Colonic mucosa (tissue), 4 donors: ENCODE data around the gene CD69. TPM values are rescaled to one million over a fixed set of nuclear protein-coding genes. Genes with fewer than 3 reads are reported as not detected.

ENCODE experiments used
- DNase-seq: peaks from one replicate; pipeline ENCODE4 v3.0.0-alpha.2; 2020
- H3K27ac ChIP-seq: fragments of 200-600 bp; one replicate; pipeline ENCODE4 v1.8.0; 2021
- H3K27me3 ChIP-seq: fragments of 200-600 bp; one replicate; pipeline ENCODE4 v1.8.0; 2021
- H3K36me3 ChIP-seq: fragments of 200-600 bp; one replicate; pipeline ENCODE4 v1.8.0; 2021
- H3K4me1 ChIP-seq: fragments of 200-600 bp; one replicate; pipeline ENCODE4 v1.8.0; 2021; ENCODE audit warnings: mild to moderate bottlenecking
- H3K4me3 ChIP-seq: fragments of 200-600 bp; one replicate; pipeline ENCODE4 v1.8.0; 2021
- H3K9ac ChIP-seq, 2 donors: one replicate each; pipeline ENCODE4 v1.7.0; 2013; ENCODE audit warnings: control low read depth in 2 of 2, low read depth in 2 of 2, low read length in 2 of 2
- H3K9me3 ChIP-seq: fragments of 200-600 bp; one replicate; pipeline ENCODE4 v1.8.0; 2021
- CTCF ChIP-seq: fragments of 200-600 bp; IDR thresholded peaks from one replicate; pipeline ENCODE4 v1.8.0; 2022; ENCODE audit warnings: antibody characterized with exemption, mild to moderate bottlenecking
- intact Hi-C: fragments of 100-400 bp; cut with DNase I; formaldehyde crosslinking; loops from one replicate; pipeline ENCODE4 v1.14.1; 2022
- total RNA-seq, 2 donors: library from RNA; stranded (reverse); fragmentation: NEBNext Ultra II Directional in 1 of 2; extraction: Animal tissue kit (Norgen Biotek cat#: 25700) in 1 of 2; gene quantifications; one replicate each; pipeline ENCODE4 v1.2.1, GENCODE V29; 2021
- donor health status: healthy.
- donor health status: DM: no; HTN: no; CAD: no.
- donor health status: DM: no; HTN: no; CAD: no.

Gene CD69
- total RNA-seq, 2 donors from 2014 or later, result 1.4 to 3.2 TPM

- no peaks in the 10 kb centered on the region for H3K4me1 ChIP-seq
- H3K36me3 ChIP-seq, result no peaks in the 10 kb centered on the region
- no peak for DNase-seq
- no peaks in the 10 kb centered on the region for H3K9me3 ChIP-seq
- H3K4me3 ChIP-seq, result no peak overlapping the region
- no peak overlapping the region for H3K27ac ChIP-seq
- intact Hi-C loops, result loop anchor here (10.0 kb wide), 1 partner anchor 51 kb away; no protein-coding TSS in a partner anchor
- no peaks in the 10 kb centered on the region for H3K27me3 ChIP-seq
- TF ChIP-seq CTCF, result no peak
- no peak overlapping the region for H3K9ac ChIP-seq
Observed at GRCh38 chr12:9795945-9796344, 35.2 kb upstream of the CD69 start.

GRCh38 chr12:9794484-9795093, 33.9 kb upstream of the CD69 start:
- no peaks in the 10 kb centered on the region for H3K36me3 ChIP-seq

GRCh38 chr12:9793779-9794395, 33.2 kb upstream of the CD69 start:
- no peak for TF ChIP-seq CTCF
- Histone ChIP-seq H3K4me1 (no peaks in the 10 kb centered on the region), H3K36me3 (no peaks in the 10 kb centered on the region), H3K9ac (no peak overlapping the region), H3K9me3 (no peaks in the 10 kb centered on the region), H3K27me3 (no peaks in the 10 kb centered on the region), H3K4me3 (no peak overlapping the region), H3K27ac (no peak overlapping the region)
- intact Hi-C loops, result loop anchor here (10.0 kb wide), 1 partner anchor 49 kb away; no protein-coding TSS in a partner anchor
- DNase-seq, result no peak

More at GRCh38 chr12:9794484-9795093, 33.9 kb upstream of the CD69 start:
- Histone ChIP-seq H3K4me3 (no peak overlapping the region), H3K4me1 (no peaks in the 10 kb centered on the region), H3K27me3 (no peaks in the 10 kb centered on the region), H3K9ac (no peak overlapping the region), H3K9me3 (no peaks in the 10 kb centered on the region), H3K27ac (no peak overlapping the region)
- no peak for TF ChIP-seq CTCF
- intact Hi-C loops, result loop anchor here (10.0 kb wide), 1 partner anchor 50 kb away; no protein-coding TSS in a partner anchor
- no peak for DNase-seq

- no peaks in the 10 kb centered on the region for H3K36me3 ChIP-seq
- intact Hi-C loops, result loop anchor here (10.0 kb wide), 1 partner anchor 48 kb away; no protein-coding TSS in a partner anchor
- no peak for DNase-seq
- H3K27ac ChIP-seq, result no peak overlapping the region
- no peak for TF ChIP-seq CTCF
- H3K4me1 ChIP-seq, result no peaks in the 10 kb centered on the region
- no peaks in the 10 kb centered on the region for H3K9me3 ChIP-seq
- H3K4me3 ChIP-seq, result no peak overlapping the region
- H3K9ac ChIP-seq, result no peak overlapping the region
- no peaks in the 10 kb centered on the region for H3K27me3 ChIP-seq
Observed at GRCh38 chr12:9792961-9793617, 32.4 kb upstream of the CD69 start.

- intact Hi-C loops, result loop anchor here (10.0 kb wide), 1 partner anchor 48 kb away; no protein-coding TSS in a partner anchor
- no peak overlapping the region for H3K9ac ChIP-seq
- no peaks in the 10 kb centered on the region for H3K4me1 ChIP-seq
- no peak for TF ChIP-seq CTCF
- no peak for DNase-seq
- no peaks in the 10 kb centered on the region for H3K36me3 ChIP-seq
- H3K9me3 ChIP-seq, result no peaks in the 10 kb centered on the region
- H3K27me3 ChIP-seq, result no peaks in the 10 kb centered on the region
- H3K4me3 ChIP-seq, result no peak overlapping the region
- H3K27ac ChIP-seq, result no peak overlapping the region
Observed at GRCh38 chr12:9792185-9792900, 31.6 kb upstream of the CD69 start.
